Bronchial epithelial cell (primary cell): ENCODE measurements around the gene SCNN1A. TPM values are rescaled to one million over a fixed set of nuclear protein-coding genes. Genes with fewer than 3 reads are reported as not detected.

ENCODE experiments used
- total RNA-seq: library from RNA; depleted of rRNA; stranded (reverse); fragments of >200 nt; gene quantifications from 2 replicates; pipeline ENCODE4 v1.2.1, GENCODE V29; 2014

SCNN1A gene
- total RNA-seq, 1 donor from 2014 or later, result 57.7 TPM

Other genes with a start within 250 kb of the SCNN1A start
- gene CD9, start 175.2 kb downstream of the SCNN1A start, total RNA-seq, result 492 and 634 TPM in 2 replicates
- gene PLEKHG6, start 64.9 kb downstream of the SCNN1A start, total RNA-seq, result 15.3 and 23.4 TPM in 2 replicates
- gene TNFRSF1A, start 33.5 kb downstream of the SCNN1A start, total RNA-seq, result 26.9 and 47.0 TPM in 2 replicates
- 55.8 and 60.6 TPM in 2 replicates for gene LTBR, start 8.6 kb upstream of the SCNN1A start, total RNA-seq
- not detected in 2 replicates for gene CD27, start 69.4 kb upstream of the SCNN1A start, total RNA-seq
- 1.8 and 3.1 TPM in 2 replicates for gene TAPBPL, start 76.5 kb upstream of the SCNN1A start, total RNA-seq
- gene VAMP1, start 95.1 kb upstream of the SCNN1A start, total RNA-seq, result 0.26 and 3.1 TPM in 2 replicates
- gene MRPL51, start 117.7 kb upstream of the SCNN1A start, total RNA-seq, result 61.1 and 102 TPM in 2 replicates
- 14.7 and 17.9 TPM in 2 replicates for gene NCAPD2, start 118.5 kb upstream of the SCNN1A start, total RNA-seq
- 5,048 and 6,753 TPM in 2 replicates for gene GAPDH, start 159.0 kb upstream of the SCNN1A start, total RNA-seq
- gene IFFO1, start 180.5 kb upstream of the SCNN1A start, total RNA-seq, result 0.51 and 0.53 TPM in 2 replicates
- gene NOP2, start 192.7 kb upstream of the SCNN1A start, total RNA-seq, result 26.5 and 33.4 TPM in 2 replicates
- 107 and 121 TPM in 2 replicates for gene CHD4, start 231.8 kb upstream of the SCNN1A start, total RNA-seq